ENCODE data around the gene ZNF428.

GRCh38 chr19:43594710-43595604, 24.5 kb downstream of the ZNF428 start:
- TF ChIP-seq, protein P1, sequence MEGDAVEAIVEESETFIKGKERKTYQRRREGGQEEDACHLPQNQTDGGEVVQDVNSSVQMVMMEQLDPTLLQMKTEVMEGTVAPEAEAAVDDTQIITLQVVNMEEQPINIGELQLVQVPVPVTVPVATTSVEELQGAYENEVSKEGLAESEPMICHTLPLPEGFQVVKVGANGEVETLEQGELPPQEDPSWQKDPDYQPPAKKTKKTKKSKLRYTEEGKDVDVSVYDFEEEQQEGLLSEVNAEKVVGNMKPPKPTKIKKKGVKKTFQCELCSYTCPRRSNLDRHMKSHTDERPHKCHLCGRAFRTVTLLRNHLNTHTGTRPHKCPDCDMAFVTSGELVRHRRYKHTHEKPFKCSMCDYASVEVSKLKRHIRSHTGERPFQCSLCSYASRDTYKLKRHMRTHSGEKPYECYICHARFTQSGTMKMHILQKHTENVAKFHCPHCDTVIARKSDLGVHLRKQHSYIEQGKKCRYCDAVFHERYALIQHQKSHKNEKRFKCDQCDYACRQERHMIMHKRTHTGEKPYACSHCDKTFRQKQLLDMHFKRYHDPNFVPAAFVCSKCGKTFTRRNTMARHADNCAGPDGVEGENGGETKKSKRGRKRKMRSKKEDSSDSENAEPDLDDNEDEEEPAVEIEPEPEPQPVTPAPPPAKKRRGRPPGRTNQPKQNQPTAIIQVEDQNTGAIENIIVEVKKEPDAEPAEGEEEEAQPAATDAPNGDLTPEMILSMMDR (conservative IDR thresholded peaks at IDR 0.05; ENCODE audit: low read length), result peak; percentile 85
- TF ChIP-seq EZH2phosphoT487 (IDR thresholded peaks at IDR 0.05; ENCODE audit: borderline replicate concordance, low read depth, low read length), result no peak
